GM10248 (cell line): Measurements from ENCODE around the gene CCDC92B.
"Not testable (repeated sequence)": the region's sequence is repeated elsewhere in the genome, so short reads cannot be mapped to it uniquely, and the experiment has no call there.

Experiments
- CTCF ChIA-PET: fragments of 300-600 bp; sonication (Branson Sonifier 250); formaldehyde crosslinking; extraction: SDS; loops from one replicate; lab custom pipeline; 2021; ENCODE audit warnings: antibody characterized with exemption; lab: Yijun Ruan, JAX
- POLR2A ChIA-PET: fragments of 350-650 bp; sonication (Branson Sonifier 250); formaldehyde crosslinking; extraction: SDS; loops from one replicate; lab custom pipeline; 2020; ENCODE audit warnings: antibody characterized with exemption; lab: Yijun Ruan, JAX
- DNase-seq: peaks from one replicate; pipeline ENCODE4 v3.0.0; 2012; ENCODE audit errors: extremely low spot score
- CTCF ChIP-seq: IDR thresholded peaks from 2 replicates; pipeline ENCODE4 v1.5.1; 2012; ENCODE audit warnings: mild to moderate bottlenecking, low read depth; ENCODE audit errors: extremely low read depth, missing control alignments, control extremely low read depth

Gene CCDC92B

GRCh38 chr17:2795441-2796163, 46.1 kb upstream of the CCDC92B start:
- ChIA-PET POLR2A (no interaction called here), CTCF (interaction anchor here (0.8 to 1.7 kb wide), 3 partner anchors 9 to 53 kb away, joined by 3 to 4 read pairs (median 3); no protein-coding TSS in a partner anchor)
- no peak for DNase-seq
- no peak for TF ChIP-seq CTCF

GRCh38 chr17:2794111-2794803, 44.8 kb upstream of the CCDC92B start:
- ChIA-PET CTCF (no interaction called here), POLR2A (no interaction called here)
- DNase-seq, result no peak
- TF ChIP-seq CTCF, result no peak

GRCh38 chr17:2792366-2793169, 43.1 kb upstream of the CCDC92B start:
- no peak for DNase-seq
- TF ChIP-seq CTCF, result no peak
- CTCF ChIA-PET, result no interaction called here
- POLR2A ChIA-PET, result no interaction called here

- TF ChIP-seq CTCF, result no peak
- ChIA-PET CTCF (interaction anchor here (2.5 kb wide), 1 partner anchor 224 kb away, joined by 9 read pairs; no protein-coding TSS in a partner anchor), POLR2A (no interaction called here)
- no peak for DNase-seq
These were observed 40.2 kb upstream of the CCDC92B start for GRCh38 chr17:2789700-2790099.

GRCh38 chr17:2786176-2786881, 36.9 kb upstream of the CCDC92B start:
- peak; percentile 70 for TF ChIP-seq CTCF
- POLR2A ChIA-PET, result no interaction called here
- peak; percentile 91 for DNase-seq
- CTCF ChIA-PET, result interaction anchor here (0.6 to 1.4 kb wide), 6 partner anchors 10 to 227 kb away, joined by 3 to 7 read pairs (median 4); partner anchors contain the start of gene RAP1GAP2

- not testable (repeated sequence) for DNase-seq
- POLR2A ChIA-PET, result interaction anchor here (0.7 kb wide), 1 partner anchor 419 kb away, joined by 3 read pairs; no protein-coding TSS in a partner anchor
- CTCF ChIA-PET, result interaction anchor here (1.2 to 1.4 kb wide), 2 partner anchors 61 to 228 kb away, joined by 4 to 7 read pairs; no protein-coding TSS in a partner anchor
These were observed 35.9 kb upstream of the CCDC92B start for GRCh38 chr17:2785376-2785775.
